Stimulated activated CD8-positive, alpha-beta memory T cell treated with anti-CD3 and anti-CD28 coated beads, Interleukin-2, amount 100 ng/mL, for 48 hours (primary cell): ENCODE results near the gene ZBTB38.

Source experiments
- DNase-seq, 2 donors: peaks; one replicate each; pipeline ENCODE4 v3.0.0-alpha.2; 2020; ENCODE audit warnings: low read depth in 2 of 2

Gene ZBTB38

DNA sequence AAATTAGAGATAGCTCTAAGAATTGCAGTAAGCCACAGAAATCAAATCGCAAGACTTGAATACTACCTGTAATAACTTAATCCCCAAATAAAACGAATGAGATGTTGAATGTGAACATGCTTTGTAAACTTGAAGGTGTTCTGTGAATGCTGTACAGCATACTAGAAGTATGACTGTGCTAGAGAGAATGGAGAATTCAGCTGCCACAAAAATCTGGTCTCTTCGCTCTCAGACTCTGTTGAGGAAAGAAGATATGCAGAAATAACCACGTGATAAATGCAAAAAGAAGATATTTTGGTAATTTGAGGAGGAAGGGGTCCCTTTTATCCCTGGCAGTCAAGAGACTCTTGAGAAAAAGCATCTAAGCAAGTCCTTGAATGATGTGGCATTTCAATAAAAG, 37.3 kb downstream of the ZBTB38 start:
- no peak for DNase-seq

GRCh38 chr3:141406265-141406664, 38.0 kb downstream of the ZBTB38 start:
- DNase-seq: no peak

DNA sequence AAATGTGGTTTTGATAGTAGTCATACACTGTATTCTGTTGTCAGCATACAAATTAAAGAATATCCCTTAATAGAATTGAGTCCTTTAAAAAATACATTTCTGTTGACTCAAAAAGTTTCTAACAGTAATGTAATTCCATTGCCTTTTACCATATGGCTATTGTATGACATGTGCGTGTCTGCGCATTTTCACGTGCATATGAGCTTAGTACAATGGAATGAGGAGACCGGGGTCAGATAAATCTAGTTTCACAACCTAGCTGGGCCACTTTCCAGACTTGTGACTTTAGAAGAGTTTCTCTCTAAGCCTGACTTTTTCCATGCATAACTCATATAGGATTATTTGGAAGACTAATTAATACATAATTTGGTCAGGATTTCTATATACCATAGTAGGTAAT, 38.7 kb downstream of the ZBTB38 start:
- DNase-seq: no peak

GRCh38 chr3:141407825-141408224, 39.5 kb downstream of the ZBTB38 start:
- DNase-seq: no peak

DNA sequence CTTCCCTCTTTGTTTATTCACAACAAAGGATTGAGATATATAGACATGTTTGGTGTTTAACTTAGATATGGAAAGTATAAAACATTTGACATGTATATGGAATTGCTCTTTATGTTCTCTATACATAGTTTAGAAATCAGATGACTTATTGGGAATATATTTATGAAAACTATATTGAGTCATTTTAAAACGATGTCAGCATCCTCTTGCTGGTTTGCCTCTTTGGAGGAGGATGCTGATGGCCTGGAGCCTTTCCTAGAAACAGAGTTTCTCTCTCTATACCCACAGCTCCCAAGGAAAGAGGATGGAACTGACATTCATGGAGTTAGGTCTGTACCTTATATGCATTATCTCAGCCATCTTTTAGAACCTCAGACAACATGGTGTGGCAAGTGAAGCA, 40.3 kb downstream of the ZBTB38 start:
- DNase-seq: no peak

DNA sequence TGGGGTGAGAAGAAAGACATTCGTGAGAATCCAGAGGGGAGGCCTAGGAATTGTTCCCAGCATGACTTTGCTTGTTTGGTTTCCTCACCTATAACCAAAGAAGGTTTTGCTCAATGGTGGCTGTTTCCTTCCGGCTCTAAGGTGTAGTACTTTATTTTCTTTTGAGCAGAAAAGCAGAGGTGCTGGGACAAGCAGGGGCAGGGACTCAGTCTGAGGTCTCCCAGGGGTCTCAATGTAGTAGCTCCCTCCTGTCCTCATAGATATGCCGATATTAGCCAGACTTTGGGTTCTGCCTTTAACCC, 41.6 kb downstream of the ZBTB38 start:
- DNase-seq: no peak

DNA sequence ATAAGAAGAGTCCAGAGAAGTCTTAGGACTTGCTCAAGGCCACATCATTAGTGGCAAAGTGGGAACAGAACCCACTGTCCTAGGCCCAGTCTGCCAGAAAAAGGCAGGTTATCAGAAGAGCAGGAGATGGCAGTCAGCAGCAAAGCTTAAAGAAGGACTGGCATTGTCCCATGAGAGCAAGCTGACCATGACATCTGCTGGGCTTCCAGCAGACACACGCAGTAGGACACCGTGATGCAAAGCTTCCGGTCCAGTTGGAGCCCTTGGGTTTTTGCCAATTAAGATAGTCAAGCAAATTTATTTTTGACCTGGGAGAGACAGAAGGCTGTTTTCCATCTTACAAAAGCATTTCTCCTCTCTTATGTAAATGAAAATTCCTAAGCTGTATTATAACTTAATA, 42.1 kb downstream of the ZBTB38 start:
- DNase-seq: no peak

DNA sequence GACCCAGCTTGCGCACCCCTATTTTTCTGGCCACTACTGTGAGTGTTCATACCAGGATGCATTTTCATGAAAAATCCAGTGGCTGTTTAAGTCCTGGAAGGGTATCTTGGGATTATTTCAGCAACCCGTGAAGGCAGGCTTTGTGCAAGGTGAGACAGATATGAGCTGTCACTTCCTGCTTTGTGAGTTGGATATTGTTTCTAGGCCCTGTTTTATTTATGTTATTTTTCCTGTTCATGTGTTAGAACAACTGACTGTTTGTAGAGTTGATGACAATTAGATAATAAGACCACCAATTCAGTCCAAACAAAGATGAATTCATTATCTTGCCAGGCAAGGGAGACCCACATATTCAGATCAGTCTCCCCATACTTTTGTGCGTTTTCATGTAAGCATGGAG, 42.5 kb downstream of the ZBTB38 start:
- no peak for DNase-seq

GRCh38 chr3:141411251-141411771, 43.0 kb downstream of the ZBTB38 start:
- DNase-seq: no peak

GRCh38 chr3:141412087-141412935, 44.0 kb downstream of the ZBTB38 start:
- no peak for DNase-seq

GRCh38 chr3:141412936-141413354, 44.6 kb downstream of the ZBTB38 start:
- no peak for DNase-seq

GRCh38 chr3:141413391-141413790, 45.1 kb downstream of the ZBTB38 start:
- no peak for DNase-seq

GRCh38 chr3:141413801-141414689, 45.7 kb downstream of the ZBTB38 start:
- DNase-seq: no peak

GRCh38 chr3:141414800-141415462, 46.6 kb downstream of the ZBTB38 start:
- DNase-seq: no peak

- no peak for DNase-seq
These were observed 47.6 kb downstream of the ZBTB38 start for GRCh38 chr3:141415953-141416352.
